ENCODE results near the gene COPS8. TPM values are rescaled to one million over a fixed set of nuclear protein-coding genes. Genes with fewer than 3 reads are reported as not detected.

COPS8 gene
- total RNA-seq, 6 experiments from 2014 or later = 86.8 to 107 (median 99.8) TPM

GRCh38 chr2:237124820-237125219, 39.1 kb downstream of the COPS8 start:
- no peak for TF ChIP-seq CTCF (IDR thresholded peaks at IDR 0.05)
- Mint-ChIP-seq H3K36me3 (ENCODE audit: low read depth) (no peaks in the 10 kb centered on the region), H3K27ac (no peak overlapping the region), H3K4me3 (no peak overlapping the region), H3K4me1 (ENCODE audit: low read depth) (peaks cover 21% of the 10 kb centered on the region), H3K9me3 (no peaks in the 10 kb centered on the region), H3K27me3 (ENCODE audit: insufficient read depth) (no peaks in the 10 kb centered on the region)
- DNase-seq = no peak

GRCh38 chr2:237125967-237126366, 40.3 kb downstream of the COPS8 start:
- H3K27me3 Mint-ChIP-seq (ENCODE audit: insufficient read depth) = no peaks in the 10 kb centered on the region
- peaks cover 15% of the 10 kb centered on the region for H3K4me1 Mint-ChIP-seq (ENCODE audit: low read depth)
- TF ChIP-seq CTCF (IDR thresholded peaks at IDR 0.05) = no peak
- no peak overlapping the region for H3K4me3 Mint-ChIP-seq
- no peak overlapping the region for H3K27ac Mint-ChIP-seq
- H3K9me3 Mint-ChIP-seq = no peaks in the 10 kb centered on the region
- no peak for DNase-seq
- H3K36me3 Mint-ChIP-seq (ENCODE audit: low read depth) = no peaks in the 10 kb centered on the region

- H3K4me1 Mint-ChIP-seq (ENCODE audit: low read depth) = peaks cover 8% of the 10 kb centered on the region
- H3K27ac Mint-ChIP-seq = no peak overlapping the region
- H3K36me3 Mint-ChIP-seq (ENCODE audit: low read depth) = no peaks in the 10 kb centered on the region
- H3K27me3 Mint-ChIP-seq (ENCODE audit: insufficient read depth) = no peaks in the 10 kb centered on the region
- DNase-seq = no peak
- no peaks in the 10 kb centered on the region for H3K9me3 Mint-ChIP-seq
- no peak for TF ChIP-seq CTCF (IDR thresholded peaks at IDR 0.05)
- H3K4me3 Mint-ChIP-seq = no peak overlapping the region
Observed at GRCh38 chr2:237126519-237127174, 41.0 kb downstream of the COPS8 start.

GRCh38 chr2:237128026-237128703, 42.5 kb downstream of the COPS8 start:
- Mint-ChIP-seq H3K4me3 (no peak overlapping the region), H3K36me3 (ENCODE audit: low read depth) (no peaks in the 10 kb centered on the region), H3K27ac (no peak overlapping the region), H3K4me1 (ENCODE audit: low read depth) (no peaks in the 10 kb centered on the region), H3K9me3 (no peaks in the 10 kb centered on the region), H3K27me3 (ENCODE audit: insufficient read depth) (peaks cover 3% of the 10 kb centered on the region; the same call in 1 of the 2 replicates)
- peak; percentile 41 for TF ChIP-seq CTCF (IDR thresholded peaks at IDR 0.05)
- DNase-seq = peak; percentile 96

- H3K9me3 Mint-ChIP-seq = peaks cover 4% of the 10 kb centered on the region
- H3K27me3 Mint-ChIP-seq (ENCODE audit: insufficient read depth) = peaks cover 3% of the 10 kb centered on the region; the same call in 1 of the 2 replicates
- no peak for DNase-seq
- peaks cover 5% of the 10 kb centered on the region for H3K36me3 Mint-ChIP-seq (ENCODE audit: low read depth)
- no peak for TF ChIP-seq CTCF (IDR thresholded peaks at IDR 0.05)
- H3K27ac Mint-ChIP-seq = no peak overlapping the region
- H3K4me3 Mint-ChIP-seq = no peak overlapping the region
- H3K4me1 Mint-ChIP-seq (ENCODE audit: low read depth) = no peaks in the 10 kb centered on the region
Observed at GRCh38 chr2:237128845-237129592, 43.3 kb downstream of the COPS8 start.

Data from HFFc6 (cell line).